NCI-H1092 treated with DMSO at 0.1 percent for 48 hours (cell line): ENCODE data around the gene ADAMTS16.

Source experiments
- DNase-seq: peaks from one replicate; lab custom pipeline; 2025; lab: John Stamatoyannopoulos, UW

Gene ADAMTS16

GRCh38 chr5:5144441-5144840 lies 4.3 kb downstream of the ADAMTS16 start:
- DNase-seq = no peak

DNA sequence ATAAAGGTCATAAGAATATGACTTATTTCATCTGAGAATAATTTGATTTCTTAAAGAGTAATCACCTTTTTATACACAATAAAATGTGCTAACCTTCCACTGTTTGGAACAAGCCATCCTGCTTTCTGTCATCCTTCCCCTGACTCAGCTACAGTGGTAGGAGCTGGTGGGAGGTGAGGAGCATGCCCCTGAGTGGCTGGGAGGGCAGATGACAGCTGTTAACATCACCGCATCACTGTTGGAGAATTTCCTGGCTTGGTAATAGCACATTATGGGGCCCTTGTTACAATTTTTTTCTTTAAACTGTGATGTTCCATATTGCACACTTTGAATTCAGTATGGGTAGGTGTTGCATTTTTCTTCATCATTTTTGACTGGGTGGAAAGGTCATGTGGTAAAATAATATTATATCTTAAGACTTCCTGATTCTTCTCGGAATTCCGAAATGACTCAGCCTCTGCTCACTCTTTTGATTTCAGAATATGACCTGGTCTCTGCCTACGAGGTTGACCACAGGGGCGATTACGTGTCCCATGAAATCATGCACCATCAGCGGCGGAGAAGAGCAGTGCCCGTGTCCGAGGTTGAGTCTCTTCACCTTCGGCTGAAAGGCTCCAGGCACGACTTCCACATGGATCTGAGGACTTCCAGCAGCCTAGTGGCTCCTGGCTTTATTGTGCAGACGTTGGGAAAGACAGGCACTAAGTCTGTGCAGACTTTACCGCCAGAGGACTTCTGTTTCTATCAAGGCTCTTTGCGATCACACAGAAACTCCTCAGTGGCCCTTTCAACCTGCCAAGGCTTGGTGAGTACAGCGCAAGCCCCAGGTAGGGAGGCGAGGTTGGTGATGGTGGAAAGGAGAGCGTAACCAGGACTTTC lies 5.8 kb downstream of the ADAMTS16 start:
- DNase-seq = no peak

- no peak for DNase-seq
Observed at GRCh38 chr5:5146530-5147160, 6.5 kb downstream of the ADAMTS16 start.

DNA sequence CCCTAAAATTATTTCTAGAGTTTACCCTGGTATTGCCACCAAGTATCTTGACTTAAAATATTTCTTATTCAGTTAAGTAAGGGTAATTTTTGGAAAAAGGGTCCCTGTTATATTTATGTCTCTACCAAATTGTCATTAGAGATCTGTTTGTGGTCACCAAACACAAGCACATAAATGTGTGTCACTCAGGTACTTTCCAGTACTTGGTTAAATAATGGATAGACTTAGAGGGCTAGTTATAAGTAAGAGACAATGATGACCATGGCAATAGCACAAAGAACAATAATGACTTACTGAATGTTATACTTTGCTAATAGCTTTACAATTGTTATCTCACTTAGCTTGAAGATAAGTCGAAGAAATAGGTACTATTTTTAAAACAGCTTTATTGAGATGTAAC lies 9.0 kb downstream of the ADAMTS16 start:
- DNase-seq = no peak

DNA sequence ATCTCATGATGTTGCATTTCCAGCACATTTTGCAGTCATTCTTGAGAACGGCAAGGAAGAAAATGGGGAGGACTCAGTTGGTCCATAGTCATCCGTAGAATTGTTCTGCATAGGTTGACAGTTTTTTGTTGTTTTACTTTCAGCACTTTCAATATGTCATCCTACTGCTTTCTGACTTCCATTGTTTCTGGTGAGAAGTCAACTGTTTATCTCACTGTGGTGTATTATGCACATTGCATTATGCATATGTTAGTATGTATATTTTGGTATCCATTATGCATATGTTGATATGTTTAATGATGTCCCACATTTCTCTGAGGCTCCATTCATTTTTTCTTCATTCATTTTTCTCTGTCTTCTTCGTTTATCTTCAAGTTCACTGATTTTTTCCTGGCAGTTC lies 10.5 kb downstream of the ADAMTS16 start:
- no peak for DNase-seq

DNA sequence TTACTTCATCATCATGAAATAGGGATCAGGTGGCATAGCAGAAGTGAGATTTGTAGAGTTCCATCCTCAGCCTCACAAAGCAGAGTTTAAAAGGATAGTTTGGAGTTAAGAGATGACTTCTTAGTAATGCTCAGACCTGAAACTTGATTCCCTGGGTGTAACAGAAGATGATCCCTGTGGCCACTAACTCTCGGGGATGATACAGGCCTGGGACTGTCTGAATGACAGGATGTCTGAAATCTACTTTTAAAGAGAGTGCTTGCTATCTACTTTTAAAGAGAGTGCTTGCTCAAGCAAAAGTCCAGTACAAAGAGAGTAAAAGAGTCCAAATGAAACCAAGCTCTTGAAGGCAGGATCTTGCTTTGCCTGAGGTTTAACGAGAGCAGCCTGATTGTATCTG lies 14.6 kb downstream of the ADAMTS16 start:
- no peak for DNase-seq

DNA sequence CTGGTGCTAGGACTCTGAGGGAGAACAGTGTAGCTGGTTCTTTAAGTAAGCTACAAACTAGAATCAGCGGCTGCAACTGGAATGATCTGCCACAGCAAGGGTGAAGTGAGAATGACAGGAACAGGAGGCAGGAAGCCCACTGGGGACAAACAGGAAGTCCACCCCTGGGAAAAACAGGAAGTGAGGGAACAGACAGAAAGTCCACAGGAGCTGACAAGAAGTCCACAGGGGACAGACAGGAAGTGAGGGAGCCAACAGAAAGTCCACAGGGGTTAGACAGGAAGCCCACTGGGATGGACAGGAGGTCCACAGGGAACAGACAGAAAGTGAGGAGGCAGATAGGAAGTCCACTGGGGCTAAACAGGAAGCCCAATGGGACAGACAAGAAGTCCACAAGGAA lies 15.5 kb downstream of the ADAMTS16 start:
- DNase-seq = no peak

GRCh38 chr5:5156471-5157082 lies 16.4 kb downstream of the ADAMTS16 start:
- no peak for DNase-seq

DNA sequence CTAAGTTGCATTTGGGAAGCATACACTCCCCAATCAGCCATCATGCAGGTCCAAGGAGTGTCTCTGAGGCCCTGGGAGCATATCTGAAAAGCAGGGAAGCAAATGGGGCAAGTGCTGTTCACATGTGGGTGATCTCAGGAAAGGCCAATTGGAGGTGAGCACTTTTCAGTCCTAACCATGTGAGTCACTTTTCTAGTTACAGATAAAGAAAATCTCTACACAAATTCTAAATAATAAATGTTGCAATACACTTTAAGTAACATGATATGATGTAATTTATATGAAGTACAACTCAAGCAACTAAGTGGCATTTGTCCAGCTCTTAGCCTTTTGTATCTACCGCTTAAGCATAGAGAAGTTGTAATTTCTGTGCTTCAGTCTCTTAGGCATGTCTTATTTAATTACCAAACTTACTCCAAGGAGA lies 18.4 kb downstream of the ADAMTS16 start:
- DNase-seq = no peak

- DNase-seq = no peak
Observed at GRCh38 chr5:5159282-5160103, 19.4 kb downstream of the ADAMTS16 start.

- DNase-seq = no peak
Observed at GRCh38 chr5:5164163-5164562, 24.0 kb downstream of the ADAMTS16 start.

- no peak for DNase-seq
Observed at GRCh38 chr5:5165541-5166002, 25.4 kb downstream of the ADAMTS16 start.

GRCh38 chr5:5169466-5169865 lies 29.3 kb downstream of the ADAMTS16 start:
- no peak for DNase-seq

- DNase-seq = no peak
Observed at GRCh38 chr5:5178136-5178535, 38.0 kb downstream of the ADAMTS16 start.

DNA sequence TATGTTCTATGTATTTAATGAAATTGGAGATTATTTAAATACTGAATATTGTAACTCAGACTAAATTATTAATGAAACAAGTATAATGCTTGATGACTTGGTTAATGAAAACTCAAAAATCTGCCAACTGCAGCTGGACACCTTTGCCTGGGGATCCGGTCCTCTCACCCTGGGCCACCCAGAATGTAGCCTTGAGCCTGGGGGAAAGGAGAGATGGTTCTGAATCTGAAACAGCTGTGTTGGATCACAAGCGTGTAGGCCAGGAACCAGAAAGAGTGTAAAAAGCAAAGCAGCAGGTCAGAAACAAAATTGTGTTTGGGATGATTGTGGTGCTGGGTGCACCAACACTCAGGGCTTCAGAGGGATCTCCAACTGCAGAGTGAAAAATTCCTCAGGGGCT lies 38.5 kb downstream of the ADAMTS16 start:
- DNase-seq = no peak

DNA sequence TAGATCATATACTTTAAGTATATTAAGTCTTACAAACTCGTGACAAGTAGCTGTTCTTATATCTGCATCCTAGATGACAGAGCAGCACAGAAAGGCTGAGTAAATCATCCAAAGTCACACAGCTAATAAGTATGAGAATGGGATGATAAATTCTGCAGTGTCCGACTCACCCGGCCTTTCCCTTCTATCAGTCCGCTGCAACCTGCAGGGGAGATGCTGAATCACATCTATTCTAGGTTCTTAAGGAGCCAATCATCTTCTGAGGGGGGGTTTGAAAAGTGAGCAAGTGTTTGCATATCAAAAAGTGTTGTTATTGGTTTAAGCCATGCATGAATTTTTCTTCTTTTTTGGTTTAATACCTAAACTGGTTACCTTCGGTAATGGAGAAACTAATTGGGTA lies 38.9 kb downstream of the ADAMTS16 start:
- no peak for DNase-seq

- no peak for DNase-seq
Observed at GRCh38 chr5:5179597-5179996, 39.5 kb downstream of the ADAMTS16 start.

DNA sequence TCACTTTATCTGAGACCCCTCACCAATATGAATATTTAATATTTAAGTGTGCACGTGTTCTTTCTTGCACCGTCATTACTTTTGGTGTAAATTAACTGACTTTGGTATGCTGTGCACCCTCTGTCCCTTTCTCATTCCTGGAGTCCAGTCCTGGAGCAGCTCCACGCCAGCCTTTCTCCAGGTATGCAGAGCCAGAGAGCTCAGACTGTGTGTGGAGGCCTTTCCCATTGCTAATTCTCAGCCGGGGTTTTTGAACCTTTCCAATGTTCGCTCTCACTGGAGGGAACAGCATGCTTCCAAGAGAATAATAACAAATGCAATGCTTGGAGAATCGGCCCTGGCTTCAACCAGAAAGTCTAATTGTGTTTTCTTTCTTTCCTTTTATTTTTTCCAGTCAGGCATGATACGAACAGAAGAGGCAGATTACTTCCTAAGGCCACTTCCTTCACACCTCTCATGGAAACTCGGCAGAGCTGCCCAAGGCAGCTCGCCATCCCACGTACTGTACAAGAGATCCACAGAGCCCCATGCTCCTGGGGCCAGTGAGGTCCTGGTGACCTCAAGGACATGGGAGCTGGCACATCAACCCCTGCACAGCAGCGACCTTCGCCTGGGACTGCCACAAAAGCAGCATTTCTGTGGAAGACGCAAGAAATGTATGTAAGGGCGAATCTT lies 41.7 kb downstream of the ADAMTS16 start:
- DNase-seq = no peak

DNA sequence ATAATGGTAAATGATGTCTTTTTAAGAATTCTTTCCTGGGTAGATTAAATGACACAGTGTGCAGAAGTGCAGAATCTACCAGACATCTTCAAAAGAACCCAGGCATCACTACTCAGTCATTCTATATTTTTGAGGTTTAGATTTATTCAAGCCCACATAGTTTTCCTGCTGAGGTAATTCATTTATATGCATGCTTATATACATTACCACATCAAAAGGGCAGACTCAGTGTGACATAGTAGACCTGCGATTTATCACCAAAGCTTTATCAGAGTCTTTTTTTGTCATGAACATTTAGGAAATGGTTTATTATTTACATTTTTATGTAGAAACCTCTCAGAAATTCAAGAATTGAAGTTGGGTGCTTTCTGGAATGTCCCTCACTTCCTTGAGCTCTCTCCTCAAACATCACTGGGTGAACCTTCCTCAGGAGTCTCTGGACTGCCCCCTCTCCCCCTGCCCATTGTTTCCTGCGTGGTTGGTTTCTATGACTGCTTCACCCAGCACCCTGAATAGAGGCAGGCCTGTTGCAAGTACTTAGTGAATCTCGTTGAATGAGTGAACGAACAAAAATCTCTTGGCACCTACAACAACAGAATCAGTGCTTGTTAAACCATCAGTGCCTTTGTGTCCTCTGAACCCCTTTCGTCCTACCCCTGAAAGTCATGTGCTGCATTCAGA lies 42.5 kb downstream of the ADAMTS16 start:
- no peak for DNase-seq

GRCh38 chr5:5183189-5183699 lies 43.1 kb downstream of the ADAMTS16 start:
- DNase-seq = no peak

GRCh38 chr5:5183933-5184332 lies 43.8 kb downstream of the ADAMTS16 start:
- DNase-seq = no peak
